GM12872 (cell line): Measurements from ENCODE around the gene EPB41L2.

Experiments used
- TF ChIP-seq, protein P1 (sequence below): IDR thresholded peaks from 3 replicates; pipeline ENCODE4 v1.5.1; 2011; ENCODE audit warnings: low read depth, mild to moderate bottlenecking, low read length, moderate library complexity; ENCODE audit not compliant: insufficient read depth

The EPB41L2 gene

DNA sequence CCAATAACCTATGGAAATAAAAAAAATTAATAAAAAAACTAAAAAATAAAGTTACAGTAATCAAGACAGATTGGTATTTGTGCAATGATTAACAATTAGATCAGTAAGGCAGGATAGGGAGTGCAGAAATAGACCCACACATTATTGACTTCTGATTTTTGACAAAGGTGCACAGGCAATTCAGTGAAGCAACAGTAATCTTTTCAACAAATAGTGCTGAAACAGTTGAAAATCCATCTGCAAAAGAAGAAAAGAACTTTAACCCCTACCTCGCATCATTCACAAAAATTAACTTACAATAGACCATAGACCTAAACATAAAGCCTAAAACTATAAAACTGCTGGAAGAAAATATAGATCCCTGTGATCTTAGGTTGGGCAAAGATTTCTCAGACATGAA, 240.3 kb downstream of the EPB41L2 start:
- TF ChIP-seq, protein P1, sequence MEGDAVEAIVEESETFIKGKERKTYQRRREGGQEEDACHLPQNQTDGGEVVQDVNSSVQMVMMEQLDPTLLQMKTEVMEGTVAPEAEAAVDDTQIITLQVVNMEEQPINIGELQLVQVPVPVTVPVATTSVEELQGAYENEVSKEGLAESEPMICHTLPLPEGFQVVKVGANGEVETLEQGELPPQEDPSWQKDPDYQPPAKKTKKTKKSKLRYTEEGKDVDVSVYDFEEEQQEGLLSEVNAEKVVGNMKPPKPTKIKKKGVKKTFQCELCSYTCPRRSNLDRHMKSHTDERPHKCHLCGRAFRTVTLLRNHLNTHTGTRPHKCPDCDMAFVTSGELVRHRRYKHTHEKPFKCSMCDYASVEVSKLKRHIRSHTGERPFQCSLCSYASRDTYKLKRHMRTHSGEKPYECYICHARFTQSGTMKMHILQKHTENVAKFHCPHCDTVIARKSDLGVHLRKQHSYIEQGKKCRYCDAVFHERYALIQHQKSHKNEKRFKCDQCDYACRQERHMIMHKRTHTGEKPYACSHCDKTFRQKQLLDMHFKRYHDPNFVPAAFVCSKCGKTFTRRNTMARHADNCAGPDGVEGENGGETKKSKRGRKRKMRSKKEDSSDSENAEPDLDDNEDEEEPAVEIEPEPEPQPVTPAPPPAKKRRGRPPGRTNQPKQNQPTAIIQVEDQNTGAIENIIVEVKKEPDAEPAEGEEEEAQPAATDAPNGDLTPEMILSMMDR, result no peak

- TF ChIP-seq, protein P1, result no peak
These were observed 247.6 kb downstream of the EPB41L2 start for GRCh38 chr6:130815200-130816071.

DNA sequence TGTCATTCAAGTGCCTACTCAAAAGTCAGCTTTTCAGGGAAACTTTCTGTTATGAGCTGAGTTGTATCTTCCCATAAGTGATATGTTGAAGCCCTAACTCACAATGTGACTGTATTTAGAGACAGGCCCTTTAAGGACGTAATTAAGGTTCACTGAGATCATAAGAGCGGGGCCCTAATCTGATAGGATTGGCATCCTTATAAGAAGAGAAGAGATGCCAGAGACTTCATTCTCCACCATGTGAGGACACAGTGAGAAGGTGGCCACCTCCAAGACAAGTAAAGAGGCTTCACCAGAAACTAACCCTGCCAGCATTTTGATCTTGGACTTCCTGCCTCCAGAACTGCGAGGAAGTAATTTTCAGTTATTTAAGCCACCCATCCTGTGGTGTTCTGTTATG, 248.5 kb downstream of the EPB41L2 start:
- TF ChIP-seq, protein P1, result no peak

DNA sequence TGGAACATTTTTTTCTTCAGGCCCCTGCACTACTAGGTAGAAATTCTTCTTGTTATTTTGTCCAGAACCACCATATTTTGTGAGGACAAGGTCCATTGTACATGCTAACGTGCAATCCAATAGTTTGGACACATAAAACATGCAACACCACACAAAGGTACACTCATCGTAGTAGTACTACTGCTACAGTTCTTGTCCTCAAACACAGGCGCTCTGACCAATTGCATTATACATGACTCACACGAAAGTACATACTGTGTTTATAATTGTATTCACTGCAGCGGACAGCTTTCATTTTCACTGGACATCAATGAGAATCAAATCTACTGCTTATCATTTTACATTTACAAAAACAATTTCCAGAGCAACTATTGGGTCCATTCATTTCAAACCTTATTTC, 251.1 kb downstream of the EPB41L2 start:
- TF ChIP-seq, protein P1, result no peak

DNA sequence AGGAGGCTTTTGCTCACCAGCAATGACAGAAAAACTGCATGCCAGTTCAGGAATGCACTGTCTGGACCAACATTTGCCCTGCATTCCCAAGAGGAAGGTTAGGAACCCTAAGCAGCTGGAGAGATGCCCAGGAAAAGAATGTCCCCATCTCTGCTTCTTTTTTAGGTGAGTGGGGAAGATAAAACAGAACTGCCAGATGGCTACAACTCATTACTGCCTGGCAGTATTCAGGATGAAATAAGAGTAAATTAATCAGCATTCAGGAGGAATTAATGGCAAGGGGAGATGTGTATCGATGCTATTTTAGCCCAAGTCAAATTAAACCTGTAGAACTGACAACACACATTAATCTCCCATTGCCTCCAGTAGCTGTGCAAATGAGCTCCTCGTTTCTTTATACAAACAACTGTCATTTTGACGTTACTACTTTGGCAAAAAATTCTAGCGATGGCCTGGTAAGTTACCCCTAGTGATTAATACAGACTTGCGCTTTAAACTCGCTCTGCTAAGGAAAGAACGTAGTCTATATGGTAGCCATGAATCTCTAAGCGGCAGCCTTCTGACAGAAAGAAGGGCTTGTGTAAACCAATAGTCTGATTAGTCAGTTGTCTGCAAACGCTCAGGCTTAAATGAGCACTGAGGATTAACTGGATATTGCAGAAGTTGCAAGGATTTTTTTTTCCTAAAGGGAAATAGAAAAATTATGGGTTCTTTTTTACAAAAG, 252.6 kb downstream of the EPB41L2 start:
- TF ChIP-seq, protein P1, result no peak

DNA sequence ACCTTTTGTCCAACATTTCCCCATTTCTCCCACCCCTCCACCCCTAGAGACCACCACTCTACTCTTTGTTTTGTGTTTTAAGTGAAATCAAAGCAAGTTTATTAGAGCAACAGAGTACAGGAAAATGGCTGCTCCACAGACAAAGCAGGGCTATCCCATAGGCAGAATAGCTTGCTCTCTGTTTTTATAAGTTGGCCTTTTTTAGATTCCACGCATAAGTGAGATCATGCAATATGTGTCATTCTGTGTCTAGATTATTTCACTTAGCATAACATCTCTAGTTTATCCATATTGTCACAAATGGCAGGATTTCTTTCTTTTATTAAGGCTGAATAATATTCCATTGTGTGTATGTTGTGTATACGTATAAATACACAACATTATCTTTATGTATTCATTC, 266.0 kb downstream of the EPB41L2 start:
- TF ChIP-seq, protein P1, result no peak

DNA sequence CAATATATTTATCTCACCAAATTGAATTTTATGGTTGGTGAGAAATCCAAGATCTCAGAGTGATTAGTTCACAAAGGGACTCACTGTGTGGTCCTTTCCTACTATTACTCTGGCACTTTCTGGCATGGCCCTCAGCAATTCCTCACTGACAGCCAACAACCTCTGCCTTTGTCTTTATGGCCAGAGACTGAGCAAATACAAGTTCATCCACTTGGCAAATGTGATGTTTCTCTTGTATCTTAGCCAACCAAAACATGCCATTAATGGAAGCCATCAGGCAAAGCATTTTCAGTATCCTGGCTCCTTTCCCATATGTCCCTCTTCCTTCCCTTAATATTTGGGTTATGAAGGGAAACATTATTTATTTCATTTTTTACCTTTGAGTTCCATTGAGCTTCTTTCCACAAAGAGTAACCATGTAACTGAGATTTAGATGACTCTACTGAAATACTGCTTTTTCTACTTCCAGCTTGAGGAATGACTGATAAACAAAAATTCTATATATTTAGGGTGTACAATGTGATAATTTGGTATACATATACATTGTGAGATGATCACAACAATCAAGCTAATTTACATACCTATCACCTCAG, 266.6 kb downstream of the EPB41L2 start:
- TF ChIP-seq, protein P1, result no peak
